ENCODE measurements around the gene COPZ1. TPM values are rescaled to one million over a fixed set of nuclear protein-coding genes. Genes with fewer than 3 reads are reported as not detected.
A peak's percentile ranks its signal among the peaks of the same experiment; 100 is the strongest.
"Not testable (repeated sequence)": the region's sequence is repeated elsewhere in the genome, so short reads cannot be mapped to it uniquely, and the experiment has no call there.

COPZ1 gene
- 117 and 121 TPM in 2 replicates for total RNA-seq (2014; rRNA removed; shearing (Covaris generic))

GRCh38 chr12:54324617-54325441 lies at the start of gene COPZ1:
Gene COPZ1, plus strand, starts transcription at chr12:54325131. Its CDS starts 33 bp downstream, at chr12:54325164.
- peak; percentile 97 for DNase-seq
- peak within 1 kb of the TSS; percentile 52 for H3K4me3 ChIP-seq (ENCODE audit: insufficient read depth, low read depth, low read length)
- no peaks in the 10 kb centered on the region for H3K27me3 ChIP-seq (ENCODE audit: control insufficient read depth, insufficient read depth, low read length)
- no peaks in the 10 kb centered on the region for H3K36me3 ChIP-seq (replicated peaks; ENCODE audit: control insufficient read depth, insufficient read depth, low read length)

- H3K27me3 ChIP-seq (ENCODE audit: control insufficient read depth, insufficient read depth, low read length) = no peaks in the 10 kb centered on the region
- no peak overlapping the region for H3K4me3 ChIP-seq (ENCODE audit: insufficient read depth, low read depth, low read length)
- peaks cover 15% of the 10 kb centered on the region for H3K36me3 ChIP-seq (replicated peaks; ENCODE audit: control insufficient read depth, insufficient read depth, low read length)
- no peak for DNase-seq
These were observed 48.6 kb upstream of the COPZ1 start for GRCh38 chr12:54276368-54276767.

GRCh38 chr12:54277823-54278276 lies 47.1 kb upstream of the COPZ1 start:
- no peaks in the 10 kb centered on the region for H3K27me3 ChIP-seq (ENCODE audit: control insufficient read depth, insufficient read depth, low read length)

GRCh38 chr12:54279227-54279631 lies 45.7 kb upstream of the COPZ1 start:
- Histone ChIP-seq H3K4me3 (ENCODE audit: insufficient read depth, low read depth, low read length) (peak overlapping the region; percentile 95), H3K36me3 (replicated peaks; ENCODE audit: control insufficient read depth, insufficient read depth, low read length) (peaks cover 30% of the 10 kb centered on the region), H3K27me3 (ENCODE audit: control insufficient read depth, insufficient read depth, low read length) (no peaks in the 10 kb centered on the region)
- no peak for DNase-seq

More at GRCh38 chr12:54277823-54278276, 47.1 kb upstream of the COPZ1 start:
- DNase-seq = no peak
- peak overlapping the region; percentile 95; the same call in 1 of the 2 replicates for H3K4me3 ChIP-seq (ENCODE audit: insufficient read depth, low read depth, low read length)
- H3K36me3 ChIP-seq (replicated peaks; ENCODE audit: control insufficient read depth, insufficient read depth, low read length) = peaks cover 25% of the 10 kb centered on the region

- H3K4me3 ChIP-seq (ENCODE audit: insufficient read depth, low read depth, low read length) = peak within 1 kb of the TSS; percentile 95
- H3K36me3 ChIP-seq (replicated peaks; ENCODE audit: control insufficient read depth, insufficient read depth, low read length) = peaks cover 33% of the 10 kb centered on the region
- DNase-seq = peak; percentile 94
- H3K27me3 ChIP-seq (ENCODE audit: control insufficient read depth, insufficient read depth, low read length) = no peaks in the 10 kb centered on the region
These were observed 45.1 kb upstream of the COPZ1 start, which contains the start of gene CBX5 for GRCh38 chr12:54279632-54280467. Gene CBX5, minus strand, starts transcription at chr12:54280122. Its CDS starts 22,472 bp downstream, at chr12:54257650.

GRCh38 chr12:54280468-54281260 lies 44.3 kb upstream of the COPZ1 start, which contains the start of gene HNRNPA1:
Gene HNRNPA1, plus strand, starts transcription at chr12:54280726. Its CDS starts 82 bp downstream, at chr12:54280808.
- Histone ChIP-seq H3K27me3 (ENCODE audit: control insufficient read depth, insufficient read depth, low read length) (no peaks in the 10 kb centered on the region), H3K36me3 (replicated peaks; ENCODE audit: control insufficient read depth, insufficient read depth, low read length) (peaks cover 37% of the 10 kb centered on the region), H3K4me3 (ENCODE audit: insufficient read depth, low read depth, low read length) (peak within 1 kb of the TSS; percentile 95)
- peak; percentile 81 for DNase-seq

- H3K4me3 ChIP-seq (ENCODE audit: insufficient read depth, low read depth, low read length) = peak overlapping the region; percentile 94
- not testable (repeated sequence) for H3K27me3 ChIP-seq (ENCODE audit: control insufficient read depth, insufficient read depth, low read length); DNase-seq
- peaks cover 42% of the 10 kb centered on the region for H3K36me3 ChIP-seq (replicated peaks; ENCODE audit: control insufficient read depth, insufficient read depth, low read length)
These were observed 43.7 kb upstream of the COPZ1 start for GRCh38 chr12:54281261-54281638.

- H3K36me3 ChIP-seq (replicated peaks; ENCODE audit: control insufficient read depth, insufficient read depth, low read length) = peaks cover 46% of the 10 kb centered on the region
- H3K4me3 ChIP-seq (ENCODE audit: insufficient read depth, low read depth, low read length) = peak overlapping the region; percentile 94
- not testable (repeated sequence) for H3K27me3 ChIP-seq (ENCODE audit: control insufficient read depth, insufficient read depth, low read length); DNase-seq
These were observed 43.2 kb upstream of the COPZ1 start for GRCh38 chr12:54281694-54282093.

GRCh38 chr12:54282949-54283593 lies 41.9 kb upstream of the COPZ1 start:
- H3K4me3 ChIP-seq (ENCODE audit: insufficient read depth, low read depth, low read length) = no peak overlapping the region; the same call in 1 of the 2 replicates
- peaks cover 54% of the 10 kb centered on the region for H3K36me3 ChIP-seq (replicated peaks; ENCODE audit: control insufficient read depth, insufficient read depth, low read length)
- DNase-seq = no peak
- no peaks in the 10 kb centered on the region for H3K27me3 ChIP-seq (ENCODE audit: control insufficient read depth, insufficient read depth, low read length)

- not testable (repeated sequence) for DNase-seq; H3K27me3 ChIP-seq (ENCODE audit: control insufficient read depth, insufficient read depth, low read length)
- peaks cover 53% of the 10 kb centered on the region for H3K36me3 ChIP-seq (replicated peaks; ENCODE audit: control insufficient read depth, insufficient read depth, low read length)
These were observed 40.7 kb upstream of the COPZ1 start for GRCh38 chr12:54284070-54284780.

GRCh38 chr12:54285150-54286041 lies 39.5 kb upstream of the COPZ1 start:
- no peaks in the 10 kb centered on the region for H3K27me3 ChIP-seq (ENCODE audit: control insufficient read depth, insufficient read depth, low read length)
- DNase-seq = no peak
- no peak overlapping the region for H3K4me3 ChIP-seq (ENCODE audit: insufficient read depth, low read depth, low read length)
- peaks cover 53% of the 10 kb centered on the region for H3K36me3 ChIP-seq (replicated peaks; ENCODE audit: control insufficient read depth, insufficient read depth, low read length)

More at GRCh38 chr12:54284070-54284780, 40.7 kb upstream of the COPZ1 start:
- H3K4me3 ChIP-seq (ENCODE audit: insufficient read depth, low read depth, low read length) = not testable (repeated sequence)
